GM20000 (cell line): ENCODE results near the gene TMEM47.

Source experiments
- DNase-seq: peaks from one replicate; pipeline ENCODE4 v3.0.0; 2012; ENCODE audit warnings: low spot score
- TF ChIP-seq, protein P1 (sequence below): IDR thresholded peaks from 2 replicates; pipeline ENCODE4 v1.5.1; 2012; ENCODE audit warnings: mild to moderate bottlenecking, control low read depth; ENCODE audit errors: extremely low read depth, missing control alignments

The TMEM47 gene

DNA sequence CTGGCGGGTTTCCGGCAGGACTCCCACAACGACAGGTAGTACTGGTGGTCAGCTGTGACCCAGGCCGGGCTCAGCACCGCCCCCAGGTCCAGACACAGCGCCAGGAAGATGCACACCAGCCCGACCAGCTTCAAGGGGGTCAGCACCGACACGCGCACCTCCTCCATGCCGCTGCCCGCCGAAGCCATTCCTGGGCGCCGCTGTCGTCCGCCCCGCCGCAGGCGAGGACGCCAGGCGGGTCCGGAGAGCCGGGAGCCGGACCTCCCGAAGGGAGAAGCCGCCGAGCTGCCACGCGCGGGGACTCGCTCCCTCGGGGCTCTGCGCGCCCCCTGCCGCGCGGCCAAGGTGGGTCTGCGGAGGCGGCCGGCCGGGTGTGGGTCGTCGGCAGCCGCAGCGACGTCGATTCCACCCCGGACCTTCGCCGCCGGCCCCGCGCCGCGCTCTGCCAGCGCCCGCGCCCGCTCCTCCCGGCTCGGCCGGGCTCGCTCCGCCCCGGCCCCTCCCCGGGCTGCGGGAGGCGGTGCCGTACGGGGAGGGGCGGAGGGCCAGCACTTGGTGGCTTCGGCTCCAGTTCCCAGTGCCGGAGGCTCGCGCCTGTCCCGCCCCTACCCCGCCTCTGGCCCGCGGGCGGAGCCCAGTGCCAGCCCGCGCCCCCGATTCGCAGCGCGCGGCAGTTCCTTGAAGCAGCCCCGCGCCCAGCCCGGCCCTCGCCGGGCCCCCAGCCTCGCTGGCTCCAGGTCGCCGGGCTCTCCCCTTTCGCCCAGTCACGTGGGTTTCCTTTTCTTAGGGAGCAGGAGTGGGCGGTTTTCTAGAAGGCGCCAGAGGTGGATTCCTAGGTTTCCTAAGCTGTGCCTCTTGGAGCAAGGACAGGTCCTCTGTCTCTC is at the start of gene TMEM47:
TMEM47 (minus strand) TSS at position 444 of the 884 bp plus-strand sequence; CDS start at position 188, 256 bp downstream.
- TF ChIP-seq, protein P1, sequence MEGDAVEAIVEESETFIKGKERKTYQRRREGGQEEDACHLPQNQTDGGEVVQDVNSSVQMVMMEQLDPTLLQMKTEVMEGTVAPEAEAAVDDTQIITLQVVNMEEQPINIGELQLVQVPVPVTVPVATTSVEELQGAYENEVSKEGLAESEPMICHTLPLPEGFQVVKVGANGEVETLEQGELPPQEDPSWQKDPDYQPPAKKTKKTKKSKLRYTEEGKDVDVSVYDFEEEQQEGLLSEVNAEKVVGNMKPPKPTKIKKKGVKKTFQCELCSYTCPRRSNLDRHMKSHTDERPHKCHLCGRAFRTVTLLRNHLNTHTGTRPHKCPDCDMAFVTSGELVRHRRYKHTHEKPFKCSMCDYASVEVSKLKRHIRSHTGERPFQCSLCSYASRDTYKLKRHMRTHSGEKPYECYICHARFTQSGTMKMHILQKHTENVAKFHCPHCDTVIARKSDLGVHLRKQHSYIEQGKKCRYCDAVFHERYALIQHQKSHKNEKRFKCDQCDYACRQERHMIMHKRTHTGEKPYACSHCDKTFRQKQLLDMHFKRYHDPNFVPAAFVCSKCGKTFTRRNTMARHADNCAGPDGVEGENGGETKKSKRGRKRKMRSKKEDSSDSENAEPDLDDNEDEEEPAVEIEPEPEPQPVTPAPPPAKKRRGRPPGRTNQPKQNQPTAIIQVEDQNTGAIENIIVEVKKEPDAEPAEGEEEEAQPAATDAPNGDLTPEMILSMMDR, result no peak

DNA sequence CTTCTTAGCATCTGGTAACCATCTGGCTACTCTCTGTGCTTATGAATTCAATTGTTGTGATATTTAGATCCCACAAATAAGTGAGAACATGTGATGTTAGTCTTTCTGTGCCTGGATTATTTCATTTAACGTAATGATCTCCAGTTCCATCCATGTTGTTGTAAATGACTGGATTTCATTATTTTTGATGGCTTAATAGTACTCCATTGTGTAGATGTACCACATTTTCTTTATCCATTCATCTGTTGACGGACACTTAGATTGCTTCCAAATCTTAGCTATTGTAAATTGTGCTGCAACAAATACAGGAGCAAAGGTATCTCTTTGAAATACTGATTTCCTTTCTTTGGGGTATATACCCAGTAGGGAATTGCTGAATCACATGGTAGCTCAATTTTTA is 30.0 kb upstream of the TMEM47 start:
- TF ChIP-seq, protein P1, result no peak
- no peak for DNase-seq

More for the DNA sequence above, at the start of gene TMEM47:
- peak; percentile 11 for DNase-seq

DNA sequence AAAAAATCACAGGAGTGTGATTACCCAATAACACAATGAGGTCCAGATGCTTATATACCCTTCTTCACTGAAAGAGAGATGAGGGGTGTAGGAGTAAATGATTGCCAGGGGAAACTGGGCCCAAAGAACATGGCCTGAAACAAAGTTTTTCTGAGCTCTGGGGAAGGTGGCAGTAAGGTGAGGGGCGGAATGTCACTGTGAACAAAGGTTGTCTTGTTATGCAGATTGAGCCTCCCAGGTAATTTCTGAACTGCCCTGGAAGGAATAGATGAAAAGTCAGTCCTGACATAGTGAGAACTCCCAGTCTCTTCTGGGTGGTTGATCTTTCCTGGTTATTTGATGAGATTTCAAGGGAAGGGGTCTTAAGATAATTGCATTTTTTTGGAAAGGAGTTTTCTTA is 2.5 kb upstream of the TMEM47 start:
- DNase-seq, result no peak
- TF ChIP-seq, protein P1, result no peak

DNA sequence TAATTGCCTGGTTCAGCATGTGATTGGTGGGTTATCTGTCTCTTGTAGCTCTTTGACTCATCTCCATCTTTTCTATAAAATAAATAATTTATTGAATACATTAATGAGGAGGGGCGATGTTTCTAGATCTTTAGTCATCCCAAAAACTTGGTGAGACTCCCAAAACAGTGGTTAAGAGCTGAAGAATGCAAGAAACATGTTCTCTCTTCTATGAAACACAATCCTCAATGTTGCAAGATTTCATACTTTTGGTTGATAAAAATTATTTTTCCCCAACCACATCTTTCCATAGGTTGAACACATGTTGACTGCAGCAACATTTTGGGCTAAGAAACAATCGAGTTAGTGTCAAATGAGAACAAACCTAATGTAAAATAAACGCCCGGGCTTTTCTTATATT is 1.2 kb upstream of the TMEM47 start:
- DNase-seq, result no peak
- TF ChIP-seq, protein P1, result no peak

DNA sequence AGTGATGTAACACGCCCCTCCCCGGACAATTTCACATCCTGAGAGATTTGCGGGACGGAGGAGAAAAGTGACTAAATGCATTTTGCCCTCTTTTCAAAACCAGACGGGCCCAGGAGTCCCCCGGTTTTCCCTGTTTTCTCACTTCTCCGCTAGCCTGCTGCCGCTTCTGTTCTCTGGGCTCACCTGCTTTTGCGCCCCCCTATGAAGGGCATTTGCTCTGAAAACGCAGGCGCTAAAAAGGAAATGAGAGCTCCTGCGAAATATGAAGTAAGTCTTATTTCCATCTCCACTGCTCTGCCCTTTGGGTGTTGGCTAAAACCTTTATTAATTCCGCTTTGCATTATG is 613 bp upstream of the TMEM47 start:
- no peak for DNase-seq
- TF ChIP-seq, protein P1, result no peak

DNA sequence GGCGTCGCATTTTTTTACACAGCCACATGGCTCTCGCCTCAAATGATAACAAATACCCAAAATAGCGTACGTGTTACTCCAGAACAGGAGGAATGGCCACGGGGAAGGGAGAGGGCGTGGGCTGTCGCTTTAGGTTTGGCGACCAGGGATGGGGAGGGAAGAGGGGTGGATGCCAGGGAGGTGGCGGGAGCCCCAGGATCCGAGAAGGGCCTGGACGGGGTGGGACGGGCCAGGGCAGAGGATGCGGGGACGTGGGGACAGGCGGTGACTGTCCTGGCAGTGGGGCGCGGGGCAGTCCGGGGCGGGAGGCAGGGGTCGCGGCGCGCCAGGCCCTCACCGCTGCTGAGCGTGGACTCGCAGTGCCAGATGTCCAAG is 631 bp downstream of the TMEM47 start:
- TF ChIP-seq, protein P1, result no peak
- DNase-seq, result no peak

DNA sequence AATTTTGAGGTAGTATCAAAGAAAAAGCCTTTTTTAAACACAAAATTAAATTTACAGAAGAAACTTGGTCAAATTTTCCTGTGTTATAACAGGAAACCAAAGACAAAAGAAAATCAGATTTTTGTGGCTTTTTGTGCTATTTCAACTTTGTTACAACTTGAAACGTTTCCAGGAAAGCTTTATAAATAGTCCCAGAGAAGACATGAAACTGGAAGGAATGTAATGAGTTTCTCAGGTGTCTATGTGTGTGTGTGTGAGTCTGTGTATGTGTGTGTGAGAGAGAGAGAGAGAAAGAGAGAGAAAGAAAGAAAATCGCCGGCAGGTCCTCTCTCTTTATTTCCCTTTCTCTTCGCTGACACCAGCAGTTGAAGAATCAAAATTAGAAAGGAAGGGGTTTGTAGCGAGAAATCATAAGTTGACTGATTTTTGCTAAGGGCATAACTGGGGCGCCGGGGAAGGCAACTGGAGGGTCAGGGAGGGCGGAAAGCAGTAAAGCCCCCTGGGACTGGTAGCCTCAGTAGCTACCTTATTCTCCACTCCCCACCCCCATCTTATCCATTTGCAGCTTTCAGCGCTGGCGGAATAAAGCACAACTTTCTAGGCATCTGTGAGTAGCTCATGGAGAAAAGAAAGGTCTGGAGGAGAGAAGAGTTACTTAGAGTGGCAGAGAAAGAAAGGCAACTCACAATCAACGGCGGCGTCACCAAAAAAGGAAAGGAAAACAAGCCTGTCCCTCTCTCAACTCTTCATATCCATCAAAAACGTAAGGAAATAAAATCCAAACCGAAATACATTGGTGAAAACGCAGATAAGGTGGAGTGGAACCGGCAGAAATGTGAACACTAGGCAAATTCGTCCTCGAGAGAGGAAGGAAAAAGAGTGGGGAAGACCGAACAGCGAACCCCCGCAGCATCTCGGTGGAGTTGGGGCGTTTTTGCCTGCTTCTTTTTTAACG is 1.3 kb downstream of the TMEM47 start:
- TF ChIP-seq, protein P1, result no peak
- no peak for DNase-seq
